GM18508 (cell line): ENCODE measurements around the gene TTLL10.

Experiments
- ATAC-seq: cut with Tn5 transposase; IDR thresholded peaks from one replicate; pipeline ENCODE4 v1.9.1; 2021; ENCODE audit warnings: moderate number of reproducible peaks; ENCODE audit not compliant: insufficient read depth, unreplicated experiment

TTLL10 gene

DNA sequence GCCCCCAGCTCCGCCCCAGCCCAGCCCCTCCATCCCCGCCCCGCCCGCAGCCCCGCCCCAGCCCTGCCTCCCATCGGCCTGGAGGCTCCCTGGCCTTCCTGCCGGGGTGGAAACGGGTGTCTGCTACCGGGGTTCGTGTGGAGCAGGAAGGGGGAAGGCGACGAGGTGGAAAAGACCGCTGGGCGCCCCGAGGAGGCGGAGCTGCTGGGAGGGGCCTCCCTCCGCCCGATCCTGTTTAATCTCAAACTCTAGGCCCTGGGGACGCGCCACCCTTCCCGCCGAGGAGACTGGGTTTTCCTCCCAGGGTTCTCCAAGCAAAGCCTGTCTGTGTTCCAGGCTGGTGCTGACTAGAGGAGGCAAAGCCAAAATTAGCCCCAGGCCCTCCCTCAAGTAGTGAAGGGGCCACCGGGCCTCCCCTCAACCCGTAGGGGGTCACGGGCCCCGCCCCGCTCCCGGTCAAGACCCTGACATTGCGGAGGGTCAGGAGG lies 16.2 kb upstream of the TTLL10 start:
- no peak for ATAC-seq

DNA sequence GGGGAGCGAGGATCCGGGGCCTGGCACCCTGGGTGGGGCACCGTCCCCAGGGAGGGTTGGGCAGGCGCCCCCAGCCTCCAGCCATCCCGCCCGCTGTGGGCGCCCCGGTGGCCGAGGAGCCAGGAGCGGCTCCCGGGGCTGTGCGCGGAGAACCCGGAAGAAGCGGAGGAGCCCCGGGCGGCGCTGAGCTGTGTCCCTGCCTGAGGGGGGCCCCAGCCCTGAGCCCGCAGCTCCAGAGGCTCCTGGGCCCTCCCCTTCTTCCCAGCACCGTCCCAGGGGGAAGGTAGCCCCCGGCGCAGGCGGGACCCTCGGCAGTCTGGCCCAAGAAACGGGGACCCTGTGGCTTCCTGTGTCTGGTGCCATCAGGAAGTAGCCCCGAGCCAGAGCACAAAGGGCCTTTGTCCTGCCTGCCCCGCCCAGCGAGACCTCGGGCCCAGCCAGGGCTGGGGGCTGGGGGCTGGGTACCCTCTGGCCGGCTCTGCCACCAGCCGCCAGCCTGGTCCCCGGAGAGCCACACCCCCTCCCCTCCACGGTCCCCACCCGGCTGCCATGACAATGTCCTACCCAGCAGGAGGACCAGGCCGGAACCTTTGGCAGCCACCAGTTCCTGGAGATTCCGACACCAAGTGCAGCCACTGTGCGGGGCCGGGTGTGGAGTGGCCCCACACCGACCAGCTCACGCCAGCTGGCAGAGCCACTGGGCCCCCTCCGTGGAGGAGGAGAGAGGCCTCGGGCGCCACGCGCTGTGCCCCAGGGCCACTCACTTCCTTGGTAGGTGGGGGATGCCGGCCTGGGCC lies 15.6 kb upstream of the TTLL10 start:
- ATAC-seq: no peak

DNA sequence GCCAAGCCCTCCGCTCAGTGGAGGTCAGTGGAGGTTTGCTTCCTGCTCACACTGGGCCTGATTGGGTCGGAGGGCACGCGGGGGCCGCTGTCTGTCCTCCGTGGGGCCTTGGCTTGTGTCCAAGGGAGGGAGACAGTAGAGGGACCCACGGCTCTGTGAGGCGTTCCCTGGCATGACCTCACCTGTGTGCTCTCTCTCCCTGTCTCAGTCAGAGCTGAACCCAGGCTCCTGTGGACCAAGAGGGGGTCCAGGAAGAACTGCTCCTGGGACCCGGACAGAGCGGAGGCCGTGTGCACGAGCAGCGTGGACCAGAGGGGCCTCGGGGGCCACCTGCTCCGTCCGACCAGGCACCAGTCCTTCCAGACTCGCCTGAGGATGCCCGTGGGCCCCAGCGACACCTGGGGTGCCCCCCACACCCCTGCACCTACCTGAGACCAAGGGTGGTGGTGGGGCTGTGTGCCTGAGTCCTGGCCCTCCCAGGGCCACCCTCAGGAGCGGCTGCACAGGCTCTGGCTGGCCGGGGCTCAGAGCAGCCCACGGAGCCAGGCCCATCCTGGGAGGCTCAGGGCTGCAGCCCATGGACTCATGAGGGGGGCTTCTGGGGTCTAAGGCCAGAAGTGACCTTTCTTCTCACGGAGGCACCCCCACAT lies 13.3 kb upstream of the TTLL10 start:
- ATAC-seq: no peak

DNA sequence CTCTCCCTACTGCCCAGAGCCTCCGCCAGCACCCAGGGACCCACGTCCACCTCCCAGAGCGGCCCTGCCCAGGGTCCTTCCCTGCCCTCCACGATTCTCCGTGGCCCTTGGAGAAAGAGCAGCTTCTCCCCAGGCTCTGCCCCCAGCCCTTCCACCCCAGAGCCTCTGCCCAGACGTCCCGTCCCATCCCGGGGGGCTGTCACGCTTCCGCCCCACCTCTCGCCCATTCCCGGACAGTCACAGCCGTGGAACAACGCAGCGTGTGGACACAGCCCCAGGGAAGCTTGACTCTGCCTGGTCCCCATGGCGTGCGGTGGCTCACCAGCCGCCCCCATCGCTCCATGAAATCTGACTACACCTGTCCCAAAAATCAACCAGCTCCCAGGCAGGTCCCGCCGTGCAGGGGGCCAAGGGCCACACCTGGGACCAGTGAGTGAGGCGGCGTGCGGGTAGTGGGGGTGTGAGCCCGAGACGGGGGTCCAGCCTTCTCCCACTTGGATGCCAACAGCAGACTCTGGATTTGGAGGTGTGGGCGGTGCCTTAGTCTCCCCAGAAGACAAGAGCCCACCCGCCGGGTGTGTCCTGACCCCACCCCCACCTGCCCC lies 12.5 kb upstream of the TTLL10 start:
- no peak for ATAC-seq

DNA sequence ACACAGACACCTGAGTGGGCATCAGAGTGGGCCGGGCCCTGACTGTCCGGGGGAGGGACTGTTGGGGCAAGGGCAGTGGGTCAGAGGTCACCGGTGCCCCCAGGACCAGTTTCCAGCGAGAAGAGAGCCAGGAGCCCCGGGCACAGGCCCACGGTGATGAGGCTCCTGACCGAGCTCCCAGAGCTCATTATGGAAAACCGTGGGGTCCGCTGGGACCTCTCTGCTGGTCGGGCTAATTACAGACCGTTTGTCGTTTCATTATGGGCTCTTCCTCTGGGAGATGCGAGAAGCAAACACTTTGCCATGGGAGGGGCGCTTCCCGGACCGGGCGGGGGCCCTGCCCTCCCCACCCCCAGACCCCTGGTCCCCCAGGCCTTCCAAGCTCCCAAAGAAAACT lies 12.0 kb upstream of the TTLL10 start:
- no peak for ATAC-seq

DNA sequence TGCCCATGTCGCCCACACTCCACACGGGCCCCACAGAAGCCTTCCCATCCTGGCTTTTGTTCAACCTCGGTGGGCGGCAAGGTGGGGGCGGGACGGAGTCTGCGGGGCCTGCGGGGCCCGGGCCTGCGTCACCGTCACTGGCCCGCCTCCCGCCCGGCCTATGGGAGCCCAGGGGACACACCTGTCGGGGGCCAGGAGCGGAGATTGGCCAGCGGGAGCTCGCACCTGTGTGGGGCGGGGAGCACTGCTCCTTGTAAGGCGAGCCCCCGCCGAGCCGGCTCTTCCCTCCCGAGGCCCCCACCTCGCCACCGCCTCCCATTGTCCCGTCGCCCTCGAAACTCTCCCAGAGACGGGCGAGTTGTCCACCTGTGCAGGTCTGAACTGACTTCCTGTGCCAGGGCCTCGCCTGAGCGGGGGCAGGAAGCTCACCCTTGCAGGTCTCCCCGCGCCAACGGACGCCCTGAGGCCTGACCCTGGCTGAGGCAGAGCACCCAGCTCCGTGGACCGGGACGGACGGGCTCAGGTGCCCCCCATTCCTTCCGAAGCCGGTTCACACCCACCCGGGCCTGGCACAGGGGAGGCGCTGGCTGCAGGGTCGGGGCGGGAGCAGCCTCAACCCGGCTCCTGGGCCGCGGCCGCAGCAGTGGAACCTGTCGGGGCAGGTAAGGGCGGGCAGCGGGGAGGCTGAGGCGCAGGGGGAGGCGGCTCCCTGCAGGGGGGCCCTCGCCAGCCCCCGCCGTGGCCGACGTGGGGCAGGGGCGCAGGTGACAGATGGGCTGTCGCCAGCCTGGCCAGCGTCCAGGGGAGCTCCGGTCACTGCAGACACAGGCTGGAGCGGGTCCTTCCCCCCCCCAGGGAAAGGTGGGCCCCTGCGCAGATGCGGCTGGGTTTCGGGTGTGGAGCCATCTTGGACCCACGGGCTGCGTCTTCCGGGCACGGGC lies 10.8 kb upstream of the TTLL10 start:
- ATAC-seq: no peak

DNA sequence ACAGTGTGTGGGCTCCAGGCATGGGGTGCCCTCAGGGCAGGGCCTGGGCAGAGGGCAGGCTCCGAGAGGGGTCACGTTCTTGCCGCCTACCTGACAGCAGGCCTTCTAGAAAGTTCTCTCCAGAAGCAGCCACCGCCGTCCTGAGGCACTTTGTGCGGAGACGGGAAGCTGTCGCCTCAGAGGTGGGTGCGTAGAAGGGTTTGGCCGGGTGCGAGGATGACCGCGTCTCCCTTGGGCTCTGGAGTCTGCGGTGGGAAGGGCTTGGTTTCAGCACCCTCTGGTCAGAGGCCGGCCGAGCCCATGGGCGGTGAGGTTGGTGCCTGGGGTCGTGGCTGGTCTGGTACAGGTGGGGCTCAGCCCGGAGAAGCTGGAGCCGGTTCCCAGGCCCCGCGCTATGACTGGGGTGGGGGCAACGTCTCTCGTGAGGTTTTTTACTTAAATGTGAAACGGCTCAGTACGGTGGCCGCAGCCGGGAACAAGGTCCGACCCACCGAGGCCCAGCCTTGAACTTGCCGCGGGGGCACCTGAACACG lies 10.1 kb upstream of the TTLL10 start:
- ATAC-seq: no peak

DNA sequence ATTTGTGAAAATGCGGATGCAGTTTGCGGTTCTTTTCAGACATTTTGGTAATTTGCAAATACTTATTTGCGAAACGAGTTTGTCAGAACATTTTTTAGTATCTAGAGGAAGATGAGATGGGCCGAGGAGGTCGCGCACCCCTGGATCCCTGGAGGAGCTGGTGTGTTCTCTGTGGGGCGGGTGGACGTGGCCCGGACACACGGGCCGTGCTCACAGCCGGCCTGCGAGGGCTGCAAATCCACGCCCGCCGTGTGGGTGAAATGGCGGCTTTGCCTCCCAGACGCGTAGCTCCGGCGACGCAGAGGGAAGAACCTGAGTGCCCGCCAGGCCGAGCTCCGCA lies 9.3 kb upstream of the TTLL10 start:
- ATAC-seq: no peak

DNA sequence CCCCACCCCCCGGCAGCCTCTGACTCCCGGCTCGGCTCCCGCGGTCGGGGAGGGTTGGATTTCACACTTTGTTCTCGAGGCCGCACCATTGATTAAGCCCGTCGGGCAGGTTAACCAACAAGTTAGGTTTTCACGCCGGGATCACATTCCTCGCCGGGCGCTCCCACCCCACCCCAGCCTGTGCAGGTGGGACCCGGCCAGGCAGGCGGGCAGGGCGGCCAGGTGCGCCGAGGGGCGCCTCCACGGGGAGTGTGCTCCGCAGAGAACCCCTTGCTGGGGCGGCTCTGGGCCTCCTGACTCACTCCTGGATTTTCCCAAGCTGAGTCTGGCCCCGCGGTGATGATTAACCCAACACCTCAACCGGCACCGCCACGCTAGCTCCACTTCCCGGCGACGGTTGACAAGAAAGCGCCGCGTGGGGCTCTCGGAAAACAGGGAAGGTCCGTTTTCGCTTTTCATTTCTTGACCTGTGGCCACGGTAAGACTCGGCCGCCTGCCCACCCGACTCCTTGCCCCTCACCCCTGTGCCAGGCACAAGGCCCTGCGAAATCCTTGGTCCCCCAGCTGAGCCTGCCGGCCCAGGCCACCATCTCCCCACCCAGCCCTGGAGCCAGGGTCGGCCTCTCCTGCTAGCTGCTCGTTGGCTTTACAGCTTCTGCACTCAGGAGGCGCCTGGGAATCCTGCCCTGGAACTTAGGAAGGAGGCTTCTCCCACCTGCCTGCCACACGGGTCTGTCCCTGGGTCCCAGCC lies 8.8 kb upstream of the TTLL10 start:
- no peak for ATAC-seq

DNA sequence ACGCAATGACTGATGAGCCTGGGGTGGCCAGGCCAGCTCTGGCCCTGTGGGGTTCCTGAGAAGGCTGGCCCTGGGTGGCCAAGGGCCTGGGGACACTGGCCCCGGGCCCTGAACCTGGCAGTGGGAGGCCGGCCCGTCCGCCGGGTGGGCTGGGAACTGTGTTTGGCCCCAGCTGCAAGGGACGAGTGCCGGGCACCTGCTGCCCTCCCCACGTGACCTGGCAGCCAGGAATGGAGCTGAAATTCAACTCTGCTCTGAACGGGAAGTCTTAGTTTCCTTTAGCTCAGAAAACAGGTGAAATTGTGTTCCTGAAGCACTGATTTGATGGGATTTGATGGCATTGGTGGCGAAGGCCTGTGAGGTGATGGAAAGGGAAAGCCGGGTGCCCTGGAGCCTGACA lies 8.2 kb upstream of the TTLL10 start:
- no peak for ATAC-seq

DNA sequence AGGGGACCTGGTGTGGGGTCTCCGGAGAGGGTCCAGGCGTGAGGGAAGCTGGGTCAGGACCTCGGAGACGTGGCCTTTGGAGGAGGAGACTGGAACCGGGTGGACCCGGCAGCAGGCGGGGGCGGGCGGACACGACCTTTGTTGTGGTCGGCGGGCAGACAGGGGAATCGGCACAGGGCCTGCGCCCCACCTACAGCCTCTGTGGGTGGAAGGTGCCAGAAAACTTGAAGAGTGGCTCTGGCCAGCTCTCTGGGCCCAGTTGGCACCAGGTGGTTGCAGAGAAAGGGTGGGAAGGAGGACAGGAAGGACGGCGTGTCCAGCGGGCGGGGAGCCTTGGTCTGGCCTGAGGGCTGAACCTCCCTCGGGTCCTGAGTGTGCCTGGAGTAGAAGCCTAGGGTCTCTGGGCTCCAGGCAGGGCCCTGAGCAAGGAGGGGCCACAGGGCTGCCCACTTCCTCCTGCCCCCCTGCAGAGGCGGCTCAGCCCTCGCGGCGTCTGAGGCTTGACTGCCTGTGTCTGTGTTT lies 7.7 kb upstream of the TTLL10 start:
- no peak for ATAC-seq

DNA sequence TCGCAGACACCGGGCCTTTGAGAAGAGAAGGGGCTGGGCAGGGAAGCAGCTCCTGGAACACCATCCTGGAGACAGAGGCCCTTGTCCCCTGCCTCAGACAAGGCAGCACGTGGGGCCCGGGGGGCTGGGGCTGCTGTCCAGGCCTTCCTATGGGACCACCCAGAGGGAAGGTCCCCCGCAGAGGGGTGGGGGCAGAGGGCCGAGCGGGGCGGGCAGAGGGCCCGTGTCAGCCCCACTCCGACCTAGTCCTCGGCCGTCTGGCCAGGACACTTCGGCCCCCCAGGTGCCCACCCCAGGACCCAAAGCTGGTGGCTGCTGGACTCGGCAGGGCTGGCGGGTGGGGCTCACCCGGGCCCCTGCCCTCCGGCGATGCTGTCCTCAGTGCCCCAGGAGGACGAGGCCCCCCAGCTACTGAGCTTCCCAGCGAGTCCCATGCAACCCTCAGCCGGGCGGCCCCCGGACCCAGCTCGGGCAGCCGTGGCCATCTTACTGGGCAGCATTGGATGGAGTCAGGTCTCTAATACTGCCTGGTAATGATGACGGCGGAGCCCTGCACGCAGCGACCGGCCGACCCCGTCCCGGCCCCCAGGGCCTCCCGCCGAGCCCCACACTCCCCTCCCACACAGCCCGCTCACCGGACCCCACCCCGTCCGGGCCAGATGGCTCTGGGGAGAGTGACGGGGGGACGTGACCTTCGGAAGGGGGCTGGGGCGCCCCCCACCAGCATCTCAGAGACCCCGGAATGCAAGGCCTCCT lies 6.9 kb upstream of the TTLL10 start:
- ATAC-seq: no peak

DNA sequence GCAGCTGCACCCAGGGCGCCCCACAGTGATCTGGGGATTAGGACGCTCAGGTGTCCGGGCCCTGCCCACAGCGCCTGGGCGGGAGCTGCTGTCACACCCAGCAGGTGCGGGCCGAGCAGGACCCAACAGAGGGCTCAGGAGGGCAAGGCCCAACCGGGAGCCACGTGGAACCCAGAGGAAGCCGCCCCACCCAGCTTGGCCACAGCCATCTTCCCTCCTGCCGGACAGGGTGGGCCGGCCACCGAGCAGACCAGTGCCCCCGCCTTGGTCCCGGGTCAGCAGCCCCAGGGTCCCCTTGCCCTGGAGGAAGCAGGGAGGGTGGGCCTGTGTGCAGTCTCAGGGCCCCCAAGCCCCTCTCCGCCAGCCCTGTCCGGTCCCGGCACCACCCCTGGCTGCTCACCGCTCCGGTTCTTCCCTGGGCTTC lies 6.3 kb upstream of the TTLL10 start:
- ATAC-seq: no peak

DNA sequence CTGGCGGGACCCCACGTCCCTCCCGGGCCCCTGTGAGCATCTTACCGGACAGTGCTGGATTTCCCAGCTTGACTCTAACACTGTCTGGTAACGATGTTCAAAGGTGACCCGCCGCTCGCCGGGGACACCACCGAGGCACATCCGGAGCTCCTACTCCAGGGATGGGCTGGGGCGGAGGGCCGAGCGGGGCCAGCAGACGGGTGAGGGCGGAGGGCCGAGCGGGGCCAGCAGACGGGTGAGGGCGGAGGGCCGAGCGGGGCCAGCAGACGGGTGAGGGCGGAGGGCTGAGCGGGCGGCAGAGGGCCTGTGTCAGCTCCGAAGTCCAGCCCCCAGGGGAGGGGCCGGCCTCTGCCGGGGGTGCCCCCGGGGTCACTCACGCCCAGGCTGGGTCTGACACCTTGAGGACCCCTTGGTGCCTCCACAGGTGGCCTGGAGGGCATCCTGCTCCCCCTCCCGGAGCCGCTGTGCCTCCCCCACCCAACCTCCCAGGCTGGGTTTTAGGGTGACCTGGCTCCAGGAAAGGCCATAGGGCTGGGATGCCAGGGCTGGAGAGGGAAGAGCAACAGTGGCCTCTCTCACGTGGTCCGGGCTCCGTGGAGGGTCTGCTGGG lies 5.7 kb upstream of the TTLL10 start:
- ATAC-seq: no peak

DNA sequence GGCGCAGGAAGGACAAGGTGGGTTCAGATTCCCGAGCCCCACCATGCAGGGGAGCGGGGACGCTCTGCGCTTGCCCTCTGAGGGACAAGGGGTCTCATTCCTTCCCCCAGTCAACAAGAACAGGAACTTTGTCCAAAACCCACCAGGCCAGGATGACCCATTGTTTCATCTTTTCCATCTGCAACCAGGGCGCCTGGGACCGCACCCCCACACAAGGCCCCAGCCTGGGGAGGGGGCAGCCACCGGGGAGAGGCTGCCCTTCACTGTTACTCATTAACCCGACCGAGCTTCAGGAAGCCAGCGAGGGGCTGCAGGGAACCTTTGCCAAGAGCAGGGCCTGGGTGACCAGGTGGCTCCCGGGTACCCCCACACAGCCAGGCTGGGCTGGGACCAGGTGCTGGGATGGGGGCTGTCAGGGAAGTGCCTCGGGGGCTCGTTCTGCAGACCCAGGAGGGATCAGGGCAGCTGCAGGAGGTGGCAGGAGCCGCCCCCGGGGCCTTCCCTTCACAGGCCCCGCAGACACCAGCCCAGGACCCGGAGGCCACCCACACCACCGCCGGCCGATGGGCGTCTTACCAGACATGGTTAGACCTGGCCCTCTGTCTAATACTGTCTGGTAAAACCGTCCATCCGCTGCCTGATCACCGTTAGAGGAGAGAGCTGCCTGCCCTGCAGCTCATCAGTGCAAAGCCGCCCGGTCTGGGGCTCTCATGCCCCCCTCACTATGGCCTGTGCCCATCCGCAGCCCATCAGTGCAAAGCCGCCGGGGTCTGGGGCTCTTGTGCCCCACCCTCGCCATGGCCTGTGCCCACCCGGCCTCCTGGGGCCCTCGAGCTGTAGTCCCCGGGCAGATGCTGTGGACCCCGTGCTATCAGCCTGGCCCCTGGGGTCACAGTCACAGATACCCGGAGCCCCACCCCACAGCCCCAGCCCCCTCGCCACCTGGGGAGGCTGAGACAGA lies 4.9 kb upstream of the TTLL10 start:
- ATAC-seq: no peak

DNA sequence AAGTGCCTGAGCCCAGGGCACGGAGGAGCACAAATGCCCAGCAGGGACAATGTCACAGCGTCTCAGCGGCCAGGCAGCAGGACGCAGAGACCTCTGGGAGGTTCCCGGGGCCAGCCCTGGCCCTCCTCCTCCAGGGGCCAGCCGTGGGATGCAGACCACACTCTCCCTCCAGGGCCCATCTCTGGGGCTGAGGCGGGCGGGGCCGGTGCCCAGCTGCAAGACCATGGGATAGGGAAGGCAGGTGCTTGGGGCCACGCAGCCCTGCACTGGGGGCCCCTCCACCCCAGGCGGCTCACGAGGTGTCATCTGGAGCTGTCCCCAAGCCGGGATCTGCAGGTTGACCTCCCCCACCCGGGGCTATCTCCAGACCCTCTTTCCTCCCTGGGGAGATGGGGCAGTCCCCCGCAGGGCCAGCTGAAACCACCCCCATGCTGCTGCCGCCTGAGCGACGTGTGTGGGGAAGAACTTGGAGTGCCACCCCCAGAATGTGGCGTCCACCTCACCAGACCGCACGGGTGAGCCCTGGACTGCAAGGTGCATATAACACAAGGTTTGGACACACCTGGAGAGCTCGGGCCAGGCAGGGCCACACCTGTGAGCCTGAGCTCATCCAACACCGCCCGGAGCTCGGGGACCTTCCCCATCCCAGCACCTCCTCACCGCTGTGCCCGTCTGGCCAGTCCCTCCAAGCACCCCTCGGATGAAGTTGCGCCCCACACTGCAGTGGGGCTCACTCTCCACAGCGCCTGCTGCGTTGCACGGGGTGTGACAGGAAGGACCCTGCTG lies 4.1 kb upstream of the TTLL10 start:
- no peak for ATAC-seq
